GM12878 (cell line): ENCODE results near the gene RPL10A. TPM values are rescaled to one million over a fixed set of nuclear protein-coding genes. Genes with fewer than 3 reads are reported as not detected.
A peak's percentile ranks its signal among the peaks of the same experiment; 100 is the strongest.

Source experiments
- ATAC-seq: fragments of 200-7000 bp; cut with Tn5 transposase; 3 replicates; pipeline ENCODE4 v1.9.1; 2020; ENCODE audit warnings: mild to moderate bottlenecking, moderate library complexity
- BruUV-seq: library from RNA; stranded (reverse); fragments of 400-500 nt; replicated peaks from 2 replicates; lab custom pipeline; 2021; lab: Mats Ljungman, UMichigan
- CTCF ChIA-PET: fragments of 300-600 bp; sonication (Branson Sonifier 250); formaldehyde crosslinking; extraction: SDS; loops from one replicate; lab custom pipeline; 2021; ENCODE audit warnings: inconsistent platforms; lab: Yijun Ruan, JAX
- POLR2A ChIA-PET: fragments of 350-600 bp; formaldehyde crosslinking; extraction: SDS; loops from one replicate; lab custom pipeline; 2021; ENCODE audit warnings: inconsistent platforms; lab: Charles Lee
- RAD21 ChIA-PET: fragments of 300-600 bp; sonication (Branson Sonifier 250); formaldehyde crosslinking; loops from one replicate; lab custom pipeline; 2023; ENCODE audit warnings: antibody characterized with exemption; ENCODE audit not compliant: unreplicated experiment; lab: Charles Lee
- SMC1A ChIA-PET: fragments of 300-600 bp; sonication (Branson Sonifier 250); formaldehyde crosslinking; loops from one replicate; lab custom pipeline; 2023; ENCODE audit not compliant: unreplicated experiment, uncharacterized antibody; lab: Charles Lee
- DNase-seq: peaks from one replicate; pipeline ENCODE4 v3.0.0-alpha.2; 2011; ENCODE audit warnings: low read depth, low spot score
- FAIRE-seq: peaks from 3 replicates; lab custom pipeline; 2011; peaks lifted over from hg19 to GRCh38; lab: Jason Lieb, UNC
- H2AFZ ChIP-seq: 2 replicates; pipeline ENCODE4 v1.6.0; 2011; ENCODE audit warnings: low read depth, low read length, control low read depth; ENCODE audit not compliant: control insufficient read depth
- H3K27ac ChIP-seq: 2 replicates; pipeline ENCODE4 v1.5.1; 2011; ENCODE audit warnings: control low read depth; ENCODE audit not compliant: control insufficient read depth, insufficient read depth
- H3K27me3 ChIP-seq, 2 experiments: replicated peaks in 1 of 2; 2 replicates each; pipeline versions ENCODE4 v1.6.0 to v1.6.1; 2011; ENCODE audit warnings: low read length in 1 of 2; ENCODE audit not compliant: control insufficient read depth in 2 of 2, insufficient read depth in 2 of 2
- H3K36me3 ChIP-seq, 2 experiments: 2 replicates each; pipeline ENCODE4 v1.5.1; 2011; ENCODE audit warnings: low read length in 1 of 2; ENCODE audit not compliant: control insufficient read depth in 2 of 2, insufficient read depth in 2 of 2
- H3K4me1 ChIP-seq: 2 replicates; pipeline ENCODE4 v1.6.1; 2011; ENCODE audit warnings: mild to moderate bottlenecking, low read length, moderate library complexity, mixed read lengths; ENCODE audit not compliant: control insufficient read depth, insufficient read depth
- H3K4me2 ChIP-seq: 2 replicates; pipeline ENCODE4 v1.6.0; 2011; ENCODE audit warnings: control low read depth; ENCODE audit not compliant: control insufficient read depth, insufficient read depth
- H3K4me3 ChIP-seq: fragments of 200-600 bp; sonication (generic); 2 replicates; pipeline ENCODE4 v1.5.1; 2016
- H3K79me2 ChIP-seq: 2 replicates; pipeline ENCODE4 v1.6.0; 2011; ENCODE audit warnings: low read length; ENCODE audit not compliant: control insufficient read depth, insufficient read depth
- H3K9ac ChIP-seq: 2 replicates; pipeline ENCODE4 v1.8.0; 2011; ENCODE audit warnings: low read length, control low read depth, mixed read lengths; ENCODE audit not compliant: control insufficient read depth, insufficient read depth
- H3K9me3 ChIP-seq: replicated peaks from 3 replicates; pipeline ENCODE4 v1.5.1; 2011; ENCODE audit warnings: mild to moderate bottlenecking, low read length; ENCODE audit not compliant: control insufficient read depth, insufficient read depth
- H4K20me1 ChIP-seq: 2 replicates; pipeline ENCODE4 v1.6.0; 2011; ENCODE audit not compliant: control insufficient read depth, insufficient read depth
- MXI1 ChIP-seq: fragments of 150-350 bp; IDR thresholded peaks from 2 replicates; pipeline ENCODE4 v1.6.1; 2011; ENCODE audit warnings: low read depth, mild to moderate bottlenecking, inconsistent platforms, low read length, improper control_type of control experiment
- NFIC ChIP-seq: IDR thresholded peaks from 2 replicates; pipeline ENCODE4 v1.6.1; 2012; ENCODE audit warnings: low read depth, mild to moderate bottlenecking, inconsistent platforms, low read length, moderate library complexity
- POLR2A ChIP-seq: IDR thresholded peaks from 2 replicates; pipeline ENCODE4 v1.6.1; 2011; ENCODE audit warnings: low read depth, mild to moderate bottlenecking, low read length
- POLR2AphosphoS5 ChIP-seq: IDR thresholded peaks from 2 replicates; pipeline ENCODE4 v1.6.1; 2011; ENCODE audit warnings: mild to moderate bottlenecking, low read length, inconsistent platforms
- POU2F2 ChIP-seq: IDR thresholded peaks from 3 replicates; pipeline ENCODE4 v1.6.1; 2011; ENCODE audit warnings: low read depth, mild to moderate bottlenecking, low read length, borderline replicate concordance
- RFX5 ChIP-seq: IDR thresholded peaks from 2 replicates; pipeline ENCODE4 v1.6.1; 2011; ENCODE audit warnings: low read depth, low read length, improper control_type of control experiment
- SMAD5 ChIP-seq: IDR thresholded peaks from 2 replicates; pipeline ENCODE4 v1.6.1; 2016; ENCODE audit warnings: antibody characterized with exemption, low read depth
- WGBS: methylation state at CpG from one replicate; pipeline ENCODE4 v1.1.6; 2016; ENCODE audit warnings: low lambda C conversion rate; ENCODE audit not compliant: insufficient replicate concordance, insufficient coverage; ENCODE audit errors: missing lambda C conversion rate; 5-methylcytosine and 5-hydroxymethylcytosine counted together
- in situ Hi-C: fragments of 300-500 bp; cut with MboI; formaldehyde crosslinking; loops from 9 replicates; pipeline ENCODE4 v1.14.3; 2018; ENCODE audit warnings: mixed read lengths
- intact Hi-C: fragments of 100-400 bp; cut with micrococcal nuclease; formaldehyde crosslinking; loops from one replicate; pipeline ENCODE4 v1.14.2; 2022; ENCODE audit not compliant: unreplicated experiment
- polyA plus RNA-seq, 11 experiments: library from polyadenylated mRNA; depleted of rRNA in 4 of 11; unstranded in 6 of 11; stranded (reverse) in 5 of 11; fragments of >200 nt; fragmentation: Nextera tagmentation in 4 of 11; fragmentation: Illumina TruSeq in 1 of 11; extraction: Ambion mirVana in 4 of 11; extraction: Trizol in 1 of 11; gene quantifications; 1 replicate in 1 of 11; 2 replicates in 10 of 11; pipeline versions ENCODE4 v1.2.1 to v1.2.3, GENCODE V29; 2011 to 2016; ENCODE audit warnings: inconsistent platforms in 2 of 11, missing spikeins in 2 of 11, low read depth in 1 of 11
- total RNA-seq, 4 experiments: library from RNA; depleted of rRNA in 3 of 4; stranded (reverse); fragments of >200 nt in 3 of 4; fragmentation: Illumina TruSeq in 1 of 4; extraction: Trizol in 1 of 4; gene quantifications; 2 replicates each; pipeline versions ENCODE4 v1.2.1 to v1.2.3, GENCODE V29; 2013 to 2021
- TF ChIP-seq, protein P1 (sequence below): IDR thresholded peaks from 2 replicates; pipeline ENCODE4 v1.6.1; 2011; ENCODE audit warnings: borderline replicate concordance, low read depth, mild to moderate bottlenecking, moderate library complexity, mixed read lengths, low read length; ENCODE audit not compliant: insufficient read depth; ENCODE audit errors: extremely low read length
- TF ChIP-seq, protein P2 (sequence below): fragments of 450-650 bp; IDR thresholded peaks from 2 replicates; pipeline ENCODE4 v1.6.1; 2016; ENCODE audit warnings: mild to moderate bottlenecking

The RPL10A gene
- total and polyA plus RNA-seq, 10 of the 15 experiments (the other 5 are each of a cell fraction or from before 2014, with no cell fraction given), result 833 to 4,029 (median 2,795) TPM

DNA sequence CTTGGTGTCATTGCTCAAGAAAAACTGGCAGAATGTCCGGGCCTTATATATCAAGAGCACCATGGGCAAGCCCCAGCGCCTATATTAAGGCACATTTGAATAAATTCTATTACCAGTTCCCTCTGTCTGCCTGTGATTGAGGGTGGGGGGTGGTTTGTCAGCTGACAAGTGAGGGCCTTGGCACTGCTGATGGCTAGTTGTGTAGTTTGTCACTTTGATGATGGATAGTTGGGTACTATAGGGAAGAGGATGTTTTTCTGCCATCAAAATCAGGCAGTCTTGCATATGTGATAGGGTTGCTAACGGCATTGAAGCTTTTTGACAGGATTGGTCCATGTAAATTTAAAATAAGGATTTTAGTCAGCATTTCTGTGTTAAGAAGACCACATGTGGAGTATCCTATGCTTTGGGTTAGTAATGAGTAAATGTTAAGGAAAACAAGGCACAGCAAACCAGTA is 2.5 kb downstream of the RPL10A start:
- SMC1A ChIA-PET, result interaction anchor here (1.2 to 1.4 kb wide), 3 partner anchors 13 to 173 kb away, joined by 4 to 7 read pairs (median 4); partner anchors contain the start of gene DEF6
- peak overlapping the region; percentile 97 for H3K9ac ChIP-seq
- no peak for FAIRE-seq
- no peak overlapping the region for H2AFZ ChIP-seq
- no peaks in the 10 kb centered on the region for H3K27me3 ChIP-seq
- TF ChIP-seq, protein P1, sequence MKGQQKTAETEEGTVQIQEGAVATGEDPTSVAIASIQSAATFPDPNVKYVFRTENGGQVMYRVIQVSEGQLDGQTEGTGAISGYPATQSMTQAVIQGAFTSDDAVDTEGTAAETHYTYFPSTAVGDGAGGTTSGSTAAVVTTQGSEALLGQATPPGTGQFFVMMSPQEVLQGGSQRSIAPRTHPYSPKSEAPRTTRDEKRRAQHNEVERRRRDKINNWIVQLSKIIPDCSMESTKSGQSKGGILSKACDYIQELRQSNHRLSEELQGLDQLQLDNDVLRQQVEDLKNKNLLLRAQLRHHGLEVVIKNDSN, result no peak
- TF ChIP-seq MXI1 (peak; percentile 9; the same call in 1 of the 2 replicates), RFX5 (no peak), POLR2A (peak; percentile 64), POU2F2 (peak; percentile 16; the same call in 1 of the 3 replicates), NFIC (no peak), POLR2AphosphoS5 (peak; percentile 67), SMAD5 (0 out of 2 replicates have a peak, but pooled peaks have one; percentile 23)
- TF ChIP-seq, protein P2, sequence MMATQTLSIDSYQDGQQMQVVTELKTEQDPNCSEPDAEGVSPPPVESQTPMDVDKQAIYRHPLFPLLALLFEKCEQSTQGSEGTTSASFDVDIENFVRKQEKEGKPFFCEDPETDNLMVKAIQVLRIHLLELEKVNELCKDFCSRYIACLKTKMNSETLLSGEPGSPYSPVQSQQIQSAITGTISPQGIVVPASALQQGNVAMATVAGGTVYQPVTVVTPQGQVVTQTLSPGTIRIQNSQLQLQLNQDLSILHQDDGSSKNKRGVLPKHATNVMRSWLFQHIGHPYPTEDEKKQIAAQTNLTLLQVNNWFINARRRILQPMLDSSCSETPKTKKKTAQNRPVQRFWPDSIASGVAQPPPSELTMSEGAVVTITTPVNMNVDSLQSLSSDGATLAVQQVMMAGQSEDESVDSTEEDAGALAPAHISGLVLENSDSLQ, result peak; percentile 52
- RAD21 ChIA-PET, result interaction anchor here (0.6 kb wide), 2 partner anchors 11 to 996 kb away, joined by 3 read pairs; no protein-coding TSS in a partner anchor
- POLR2A ChIA-PET, result interaction anchor here (1.0 to 1.2 kb wide), 2 partner anchors 11 to 52 kb away, joined by 3 read pairs; no protein-coding TSS in a partner anchor
- H3K4me1 ChIP-seq, result no peaks in the 10 kb centered on the region
- H3K36me3 ChIP-seq, result peaks cover 14% of the 10 kb centered on the region in 2 experiments
- no peak for ATAC-seq
- intact Hi-C loops, result no loop called here
- H4K20me1 ChIP-seq, result peaks cover 7% of the 10 kb centered on the region; the same call in 1 of the 2 replicates
- CTCF ChIA-PET, result interaction anchor here (0.6 to 2.4 kb wide), 6 partner anchors 11 to 300 kb away, joined by 3 to 11 read pairs (median 4); partner anchors contain the start of genes ARMC12 and PPARD
- H3K4me2 ChIP-seq, result peak overlapping the region; percentile 83
- H3K79me2 ChIP-seq, result peaks cover 33% of the 10 kb centered on the region
- no peaks in the 10 kb centered on the region for H3K9me3 ChIP-seq
- H3K27ac ChIP-seq, result no peak overlapping the region
- in situ Hi-C loops, result no loop called here
- no TSS peak for BruUV-seq
- DNase-seq, result no peak
- 5% methylated on average over 3 of the region's 3 CpGs for WGBS
- peak overlapping the region; percentile 99 for H3K4me3 ChIP-seq
